ENCODE results near the gene MCTP1.

GRCh38 chr5:95018511-95018910 lies 266.4 kb downstream of the MCTP1 start:
- no peak for TF ChIP-seq CREB5 (CRISPR knock-in tag; IDR thresholded peaks at IDR 0.05; ENCODE audit: low read depth)
- no peak for TF ChIP-seq PATZ1 (CRISPR knock-in tag; IDR thresholded peaks at IDR 0.05; ENCODE audit: borderline replicate concordance)
- TF ChIP-seq ARNTL (CRISPR knock-in tag; IDR thresholded peaks at IDR 0.05; ENCODE audit: borderline replicate concordance, low read depth) = no peak
- TF ChIP-seq TOX (CRISPR knock-in tag; IDR thresholded peaks at IDR 0.05; ENCODE audit: borderline replicate concordance) = no peak
- no peak for TF ChIP-seq TSHZ2 (CRISPR knock-in tag; IDR thresholded peaks at IDR 0.05)
- TF ChIP-seq POU6F1 (CRISPR knock-in tag; IDR thresholded peaks at IDR 0.05; ENCODE audit: borderline replicate concordance, low read depth) = no peak
- no peak for TF ChIP-seq CSDC2 (CRISPR knock-in tag; IDR thresholded peaks at IDR 0.05)
- no peak for TF ChIP-seq PPARA (CRISPR knock-in tag; IDR thresholded peaks at IDR 0.05; ENCODE audit: borderline replicate concordance)
- TF ChIP-seq ZFP30 (CRISPR knock-in tag; IDR thresholded peaks at IDR 0.05) = no peak
- no peak for TF ChIP-seq SNAI2 (CRISPR knock-in tag; IDR thresholded peaks at IDR 0.05)
- no peak for TF ChIP-seq ESRRG (CRISPR knock-in tag; IDR thresholded peaks at IDR 0.05)
- TF ChIP-seq BACH2 (CRISPR knock-in tag; IDR thresholded peaks at IDR 0.05; ENCODE audit: borderline replicate concordance) = no peak
- no peak for TF ChIP-seq GLIS3 (CRISPR knock-in tag; IDR thresholded peaks at IDR 0.05)
- TF ChIP-seq ZFP3 (CRISPR knock-in tag; IDR thresholded peaks at IDR 0.05) = no peak

Measured in SK-N-SH treated with all-trans-retinoic acid at 6 μM for 48 hours (cell line).